Neural cell (in vitro differentiated cells): ENCODE results near the gene CLSTN3.

Experiments
- CTCF ChIP-seq: fragments of 450-650 bp; IDR thresholded peaks from 2 replicates; pipeline ENCODE4 v1.5.1; 2014; ENCODE audit warnings: antibody characterized with exemption, mild to moderate bottlenecking, moderate library complexity; ENCODE audit not compliant: poor library complexity, severe bottlenecking
- EZH2 ChIP-seq: fragments of 200-600, 300-800 bp; shearing (Covaris generic), sonication (generic); IDR thresholded peaks from 2 replicates; pipeline ENCODE4 v1.6.1; 2014; ENCODE audit warnings: antibody characterized with exemption, low read length, borderline replicate concordance, mild to moderate bottlenecking; ENCODE audit not compliant: insufficient read depth, poor library complexity, severe bottlenecking

- TF ChIP-seq CTCF, result no peak
- TF ChIP-seq EZH2, result no peak
These were observed 1.4 kb upstream of the CLSTN3 start, which contains the start of gene RBP5 for GRCh38 chr12:7128681-7129286.
